Muscle layer of duodenum (tissue), 2 donors: ENCODE results near the gene GAK.
A peak's percentile ranks its signal among the peaks of the same experiment; 100 is the strongest.
"Not testable (repeated sequence)": the region's sequence is repeated elsewhere in the genome, so short reads cannot be mapped to it uniquely, and the experiment has no call there.

Experiments
- H3K27ac ChIP-seq: one replicate; pipeline ENCODE4 v1.7.0; 2013; ENCODE audit warnings: mild to moderate bottlenecking, low read length
- H3K27me3 ChIP-seq: one replicate; pipeline ENCODE4 v1.7.0; 2013; ENCODE audit warnings: low read depth, mild to moderate bottlenecking, control low read depth, low read length
- H3K36me3 ChIP-seq, 2 donors: one replicate each; pipeline ENCODE4 v1.7.0; 2013; ENCODE audit warnings: low read length in 2 of 2, control low read depth in 1 of 2, mild to moderate bottlenecking in 1 of 2; ENCODE audit not compliant: insufficient read depth in 2 of 2, control insufficient read depth in 1 of 2
- H3K4me1 ChIP-seq, 2 donors: one replicate each; pipeline ENCODE4 v1.7.0; 2013; ENCODE audit warnings: low read length in 2 of 2, mild to moderate bottlenecking in 2 of 2, control low read depth in 1 of 2, moderate library complexity in 1 of 2; ENCODE audit not compliant: insufficient read depth in 2 of 2, control insufficient read depth in 1 of 2
- H3K4me3 ChIP-seq, 2 donors: one replicate each; pipeline ENCODE4 v1.7.0; 2013; ENCODE audit warnings: low read length in 2 of 2, low read depth in 1 of 2, mild to moderate bottlenecking in 1 of 2
- H3K9me3 ChIP-seq, 2 donors: one replicate each; pipeline ENCODE4 v1.7.0; 2013; ENCODE audit warnings: low read length in 2 of 2, control low read depth in 1 of 2, mild to moderate bottlenecking in 1 of 2; ENCODE audit not compliant: control insufficient read depth in 1 of 2
- donor health status: healthy.

Gene GAK

DNA sequence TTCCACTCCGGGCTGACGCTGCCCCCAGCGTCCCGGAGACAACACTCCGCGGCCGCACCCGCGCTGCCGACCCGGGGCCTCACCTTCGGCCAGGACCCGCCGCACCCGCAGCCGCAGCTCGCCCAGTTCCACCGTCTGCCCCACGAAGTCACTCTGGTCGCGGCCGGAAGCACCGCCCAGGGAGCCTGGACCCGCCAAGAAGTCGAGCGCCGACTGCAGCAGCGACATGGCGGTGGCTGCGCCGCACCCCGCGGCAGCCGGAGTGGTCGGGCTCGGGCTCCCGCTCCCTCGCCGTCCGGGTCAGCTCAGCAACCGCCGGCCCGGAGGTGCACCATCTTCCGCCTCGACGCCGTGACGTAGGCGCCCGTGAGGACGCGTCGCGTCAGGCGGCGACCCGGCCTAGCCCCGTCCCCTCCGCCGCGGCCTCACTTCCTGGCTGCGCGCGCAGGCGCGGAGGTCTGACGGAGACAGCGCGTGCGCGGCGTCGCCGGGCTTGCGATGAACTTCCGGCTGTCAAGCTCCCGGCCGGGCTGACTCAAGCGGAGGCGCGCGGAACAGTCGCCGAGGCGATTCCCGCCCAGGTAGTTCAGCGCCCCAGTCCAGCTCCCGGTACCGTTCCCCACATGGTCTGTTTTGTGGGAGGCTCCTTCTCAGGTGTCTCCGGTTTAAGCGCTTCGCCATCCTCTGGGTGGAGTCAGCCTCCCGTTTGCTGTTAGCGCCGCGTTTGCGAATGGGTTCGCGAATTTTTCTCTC is at the start of gene GAK, which contains the start of gene TMEM175:
GAK (minus strand) TSS at position 357 of the 753 bp plus-strand sequence; CDS start at position 228, 129 bp downstream.
TMEM175 (plus strand) TSS at position 501 of the 753 bp plus-strand sequence. CDS start 15,280 bp downstream, outside the sequence.
- Histone ChIP-seq H3K9me3 (no peaks in the 10 kb centered on the region), H3K27me3 (no peaks in the 10 kb centered on the region), H3K27ac (peak within 1 kb of the TSS; percentile 93), H3K36me3 (no peaks in the 10 kb centered on the region), H3K4me3 (peak within 1 kb of the TSS; percentile 98 to 99), H3K4me1 (peaks cover 10 to 29% of the 10 kb centered on the region in 2 donors)

- no peak overlapping the region for H3K27ac ChIP-seq
- H3K27me3 ChIP-seq = no peaks in the 10 kb centered on the region
- no peak overlapping the region for H3K4me3 ChIP-seq
- H3K9me3 ChIP-seq = no peaks in the 10 kb centered on the region
- H3K4me1 ChIP-seq = peaks cover 0 to 6% of the 10 kb centered on the region in 2 donors
- no peaks in the 10 kb centered on the region for H3K36me3 ChIP-seq
These were observed 47.0 kb upstream of the GAK start for GRCh38 chr4:978957-979701.

DNA sequence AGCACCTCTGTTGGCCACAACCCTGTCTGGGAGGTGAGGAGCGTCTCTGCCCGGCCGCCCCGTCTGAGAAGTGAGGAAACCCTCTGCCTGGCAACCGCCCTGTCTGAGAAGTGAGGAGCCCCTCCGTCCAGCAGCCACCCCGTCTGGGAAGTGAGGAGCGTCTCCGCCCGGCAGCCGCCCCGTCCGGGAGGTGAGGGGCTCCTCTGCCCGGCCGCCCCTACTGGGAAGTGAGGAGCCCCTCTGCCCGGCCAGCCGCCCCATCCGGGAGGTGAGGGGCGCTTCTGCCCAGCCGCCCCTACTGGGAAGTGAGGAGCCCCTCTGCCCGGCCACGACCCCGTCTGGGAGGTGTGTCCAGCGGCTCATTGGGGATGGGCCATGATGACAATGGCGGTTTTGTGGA is 43.9 kb upstream of the GAK start:
- H3K36me3 ChIP-seq, H3K27me3 ChIP-seq, H3K4me3 ChIP-seq, H3K9me3 ChIP-seq, H3K27ac ChIP-seq: not testable (repeated sequence)
- H3K4me1 ChIP-seq = peaks cover 0 to 30% of the 10 kb centered on the region in 2 donors

DNA sequence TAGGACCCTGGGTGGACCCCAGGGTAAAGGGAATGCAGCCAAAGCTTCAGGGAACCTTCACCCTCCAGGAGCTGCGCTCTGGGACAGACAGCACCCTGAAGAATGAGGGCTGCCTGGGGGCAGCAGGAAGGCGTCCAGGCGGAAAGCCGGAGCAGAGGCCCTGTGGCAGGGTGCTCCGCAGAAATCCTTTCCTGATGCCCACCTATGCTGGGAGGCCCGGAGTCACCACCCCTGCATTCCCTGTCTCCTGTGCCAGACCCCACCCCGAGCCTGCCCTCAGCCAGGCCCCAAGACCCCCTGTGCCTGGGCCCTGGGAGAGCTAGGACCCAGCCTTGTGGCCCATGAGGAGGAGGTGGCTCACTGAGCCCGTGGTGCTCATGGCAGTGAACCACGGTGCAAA is 42.6 kb upstream of the GAK start:
- Histone ChIP-seq H3K27me3 (no peaks in the 10 kb centered on the region), H3K4me3 (no peak overlapping the region), H3K4me1 (peaks cover 0 to 28% of the 10 kb centered on the region in 2 donors), H3K27ac (no peak overlapping the region), H3K9me3 (no peaks in the 10 kb centered on the region), H3K36me3 (no peaks in the 10 kb centered on the region)

- peak within 1 kb of the TSS; percentile 52 to 89 for H3K4me3 ChIP-seq
- H3K9me3 ChIP-seq = no peaks in the 10 kb centered on the region
- no peak within 1 kb of the TSS for H3K27ac ChIP-seq
- no peaks in the 10 kb centered on the region for H3K27me3 ChIP-seq
- peaks cover 0 to 25% of the 10 kb centered on the region in 2 donors for H3K4me1 ChIP-seq
- no peaks in the 10 kb centered on the region for H3K36me3 ChIP-seq
These were observed 41.6 kb upstream of the GAK start, which contains the start of gene DGKQ for GRCh38 chr4:973431-974397. Gene DGKQ, minus strand, starts transcription at chr4:973569. Its CDS starts 87 bp downstream, at chr4:973482.

DNA sequence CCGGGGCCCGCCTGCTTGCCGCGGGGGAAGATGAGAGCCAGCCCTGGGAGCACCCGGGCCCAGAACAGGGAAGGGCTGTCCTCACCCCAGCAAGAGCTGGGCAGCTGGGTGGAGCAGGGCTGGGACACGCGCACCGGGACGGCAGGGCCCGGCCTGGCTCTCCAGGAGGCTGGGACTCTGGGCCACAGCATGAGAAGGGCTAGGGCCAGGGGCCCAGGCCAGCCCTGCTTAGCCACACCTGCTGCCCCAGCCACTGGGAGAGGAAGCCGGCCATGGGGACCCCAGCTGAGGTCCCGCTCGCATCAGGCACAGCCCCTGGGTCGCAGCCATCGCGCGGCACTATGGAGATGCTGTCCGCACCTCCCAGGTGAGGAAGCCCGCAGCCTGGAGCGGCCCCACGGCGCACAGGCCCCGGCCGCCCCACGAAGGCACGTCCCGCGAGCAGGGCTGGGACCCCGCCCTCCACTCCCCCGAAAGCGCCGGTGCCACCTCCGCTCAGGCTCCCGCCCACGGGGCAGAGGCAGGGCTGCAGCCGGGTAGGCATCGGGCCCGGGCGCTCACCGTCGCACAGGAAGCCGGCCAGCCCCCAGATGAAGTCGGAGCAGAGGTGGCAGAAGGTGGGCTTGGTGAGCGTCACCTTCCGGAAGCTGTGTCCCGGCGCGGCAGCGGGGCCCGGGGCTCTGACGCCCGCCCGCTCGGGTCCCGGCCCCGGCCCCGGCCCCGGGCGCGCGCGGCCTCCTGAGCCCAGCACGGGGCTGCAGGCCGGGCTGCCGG is 40.7 kb upstream of the GAK start:
- Histone ChIP-seq H3K9me3 (no peaks in the 10 kb centered on the region), H3K27ac (no peak overlapping the region), H3K36me3 (no peaks in the 10 kb centered on the region), H3K4me1 (peaks cover 0 to 26% of the 10 kb centered on the region in 2 donors), H3K27me3 (no peaks in the 10 kb centered on the region), H3K4me3 (peak overlapping the region; percentile 52 to 89)

GRCh38 chr4:971666-972500 is 39.8 kb upstream of the GAK start:
- H3K27ac ChIP-seq = no peak overlapping the region
- no peaks in the 10 kb centered on the region for H3K36me3 ChIP-seq
- H3K4me1 ChIP-seq = peaks cover 0 to 30% of the 10 kb centered on the region in 2 donors
- H3K9me3 ChIP-seq = no peaks in the 10 kb centered on the region
- no peaks in the 10 kb centered on the region for H3K27me3 ChIP-seq
- peak overlapping the region; percentile 52 to 89 for H3K4me3 ChIP-seq

DNA sequence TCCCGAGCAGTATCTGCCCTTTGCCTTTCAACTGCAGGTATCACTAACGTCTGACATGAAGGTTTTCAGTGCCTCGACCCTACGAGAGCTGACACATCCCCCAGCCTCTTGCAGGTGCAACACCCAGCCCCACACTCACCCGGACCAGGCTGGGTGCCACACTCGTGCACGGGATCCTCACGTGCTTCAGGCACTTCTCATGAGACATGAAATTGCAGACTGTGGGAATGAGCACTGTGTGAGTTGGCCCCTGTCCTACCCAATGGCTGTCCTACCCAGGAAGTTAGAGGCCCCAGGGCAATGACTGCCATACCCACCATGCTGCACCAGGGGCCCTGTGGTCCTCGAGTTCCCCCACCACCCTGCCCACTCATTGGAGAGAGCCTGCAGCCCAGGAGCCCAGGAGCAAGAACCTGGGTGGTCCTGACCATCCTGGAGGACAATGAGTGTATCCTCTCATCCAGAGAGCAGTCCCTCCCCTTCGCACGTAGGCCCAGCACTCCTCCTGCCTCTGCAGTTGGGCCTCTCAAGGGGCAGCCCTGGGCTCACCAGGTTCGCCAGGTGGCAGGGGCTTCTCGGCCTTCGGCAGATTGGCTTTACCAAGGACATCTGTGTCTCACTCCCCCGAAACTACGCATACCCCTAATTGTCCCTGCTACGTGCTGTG is 38.9 kb upstream of the GAK start:
- peak overlapping the region in 1 of 2 donors; percentile 16 for H3K4me3 ChIP-seq
- H3K27me3 ChIP-seq = no peaks in the 10 kb centered on the region
- H3K4me1 ChIP-seq = peaks cover 0 to 30% of the 10 kb centered on the region in 2 donors
- H3K36me3 ChIP-seq = peaks cover 0 to 4% of the 10 kb centered on the region in 2 donors
- H3K9me3 ChIP-seq = no peaks in the 10 kb centered on the region
- H3K27ac ChIP-seq = no peak overlapping the region

- no peaks in the 10 kb centered on the region for H3K9me3 ChIP-seq
- H3K36me3 ChIP-seq = peaks cover 0 to 12% of the 10 kb centered on the region in 2 donors
- H3K4me1 ChIP-seq = peaks cover 0 to 30% of the 10 kb centered on the region in 2 donors
- no peak overlapping the region for H3K27ac ChIP-seq
- no peak overlapping the region for H3K4me3 ChIP-seq
- H3K27me3 ChIP-seq = no peaks in the 10 kb centered on the region
These were observed 38.1 kb upstream of the GAK start for GRCh38 chr4:970046-970745.
